Ishikawa (cell line): ENCODE data around the gene CAB39.

Source experiments
- FOXM1 ChIP-seq: IDR thresholded peaks from 2 replicates; pipeline ENCODE4 v1.6.1; 2012; ENCODE audit warnings: low read depth, borderline replicate concordance
- TAF1 ChIP-seq: IDR thresholded peaks from 2 replicates; pipeline ENCODE4 v1.6.1; 2012; ENCODE audit warnings: low read depth, mild to moderate bottlenecking
- TEAD4 ChIP-seq: IDR thresholded peaks from 2 replicates; pipeline ENCODE4 v1.6.1; 2012
- YY1 ChIP-seq: IDR thresholded peaks from 2 replicates; pipeline ENCODE4 v1.6.1; 2012; ENCODE audit warnings: low read depth
- TF ChIP-seq, protein P1 (sequence below): IDR thresholded peaks from 2 replicates; pipeline ENCODE4 v1.6.1; 2012

GRCh38 chr2:230852113-230852512 is 139.5 kb downstream of the CAB39 start:
- TF ChIP-seq TEAD4 (no peak), FOXM1 (no peak), TAF1 (no peak), YY1 (no peak)
- TF ChIP-seq, protein P1, sequence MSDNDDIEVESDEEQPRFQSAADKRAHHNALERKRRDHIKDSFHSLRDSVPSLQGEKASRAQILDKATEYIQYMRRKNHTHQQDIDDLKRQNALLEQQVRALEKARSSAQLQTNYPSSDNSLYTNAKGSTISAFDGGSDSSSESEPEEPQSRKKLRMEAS = no peak
